CD14-positive monocyte (primary cell): Measurements from ENCODE around the gene TAGLN3. TPM values are rescaled to one million over a fixed set of nuclear protein-coding genes. Genes with fewer than 3 reads are reported as not detected.

Experiments used
- DNase-seq, 3 donors: peaks; one replicate each; pipeline ENCODE4 v3.0.0-alpha.2; 2011 to 2022
- H2AFZ ChIP-seq: 2 replicates; pipeline ENCODE4 v1.6.0; 2012; ENCODE audit warnings: mild to moderate bottlenecking, low read depth, low read length, inconsistent platforms; ENCODE audit not compliant: insufficient read depth, poor library complexity, severe bottlenecking
- H3K27ac ChIP-seq, 2 donors: 1 replicate in 1 of 2; 2 replicates in 1 of 2; pipeline ENCODE4 v1.5.1; 2012 to 2013; ENCODE audit warnings: low read length in 2 of 2, control low read depth in 1 of 2, inconsistent platforms in 1 of 2, low read depth in 1 of 2, mild to moderate bottlenecking in 1 of 2
- H3K27me3 ChIP-seq, 2 donors: one replicate each; pipeline versions ENCODE4 v1.6.0 to v1.6.1; 2011 to 2013; ENCODE audit warnings: low read length in 2 of 2; ENCODE audit not compliant: control insufficient read depth in 2 of 2, insufficient read depth in 2 of 2
- H3K36me3 ChIP-seq, 2 donors: replicated peaks in 1 of 2; 1 replicate in 1 of 2; 2 replicates in 1 of 2; pipeline versions ENCODE4 v1.5.1 to v1.6.1; 2012 to 2013; ENCODE audit warnings: low read length in 2 of 2, control low read depth in 1 of 2, inconsistent platforms in 1 of 2, mild to moderate bottlenecking in 1 of 2; ENCODE audit not compliant: insufficient read depth in 2 of 2, control insufficient read depth in 1 of 2
- H3K4me1 ChIP-seq, 2 donors: 1 replicate in 1 of 2; 2 replicates in 1 of 2; pipeline versions ENCODE4 v1.5.1 to v1.6.1; 2012 to 2013; ENCODE audit warnings: low read length in 2 of 2, control low read depth in 1 of 2, inconsistent platforms in 1 of 2, mild to moderate bottlenecking in 1 of 2, moderate library complexity in 1 of 2; ENCODE audit not compliant: insufficient read depth in 2 of 2, control insufficient read depth in 1 of 2
- H3K4me2 ChIP-seq: replicated peaks from 2 replicates; pipeline ENCODE3; 2012; ENCODE audit warnings: low read length, moderate library complexity, mild to moderate bottlenecking; ENCODE audit not compliant: poor library complexity, severe bottlenecking; ENCODE audit errors: extremely low read depth
- H3K4me3 ChIP-seq, 3 experiments: fragments of 200-600 bp in 1 of 3; sonication (generic) in 1 of 3; replicated peaks in 1 of 3; 1 replicate in 2 of 3; 2 replicates in 1 of 3; pipeline ENCODE4 v1.5.1; 2011 to 2013; ENCODE audit warnings: low read length in 3 of 3, mild to moderate bottlenecking in 3 of 3, control low read depth in 2 of 3, low read depth in 2 of 3, inconsistent platforms in 1 of 3, moderate library complexity in 1 of 3
- H3K79me2 ChIP-seq: 2 replicates; pipeline ENCODE4 v1.6.0; 2012; ENCODE audit warnings: mild to moderate bottlenecking, control low read depth, inconsistent platforms, low read length, moderate library complexity; ENCODE audit not compliant: insufficient read depth
- H3K9ac ChIP-seq: 2 replicates; pipeline ENCODE4 v1.6.0; 2017; ENCODE audit warnings: low read length, mild to moderate bottlenecking; ENCODE audit not compliant: insufficient read depth, poor library complexity, severe bottlenecking
- H3K9me3 ChIP-seq, 2 donors: replicated peaks in 1 of 2; 1 replicate in 1 of 2; 2 replicates in 1 of 2; pipeline versions ENCODE4 v1.5.1 to v1.6.1; 2012 to 2013; ENCODE audit warnings: low read length in 2 of 2, control low read depth in 1 of 2; ENCODE audit not compliant: control insufficient read depth in 1 of 2, insufficient read depth in 1 of 2
- H4K20me1 ChIP-seq: 2 replicates; pipeline ENCODE4 v1.6.0; 2012; ENCODE audit warnings: mild to moderate bottlenecking, low read length, control low read depth, moderate library complexity; ENCODE audit not compliant: insufficient read depth
- H3K27ac Mint-ChIP-seq, 7 donors: one replicate each; pipeline ENCODE4 v1.8.0; 2020; ENCODE audit warnings: mild to moderate bottlenecking in 7 of 7, mixed read lengths in 7 of 7, moderate library complexity in 6 of 7, inconsistent platforms in 2 of 7
- H3K27me3 Mint-ChIP-seq, 3 donors: one replicate each; pipeline ENCODE4 v1.8.0; 2021 to 2022; ENCODE audit warnings: low read depth in 3 of 3, mild to moderate bottlenecking in 3 of 3, mixed read lengths in 3 of 3, moderate library complexity in 3 of 3, inconsistent platforms in 1 of 3
- H3K36me3 Mint-ChIP-seq, 2 donors: one replicate each; pipeline ENCODE4 v1.8.0; 2020; ENCODE audit warnings: mixed read lengths in 2 of 2, inconsistent platforms in 1 of 2, mild to moderate bottlenecking in 1 of 2
- H3K4me1 Mint-ChIP-seq: one replicate; pipeline ENCODE4 v1.8.0; 2020; ENCODE audit warnings: mild to moderate bottlenecking, mixed read lengths
- H3K4me3 Mint-ChIP-seq, 2 donors: one replicate each; pipeline ENCODE4 v1.8.0; 2020; ENCODE audit warnings: mild to moderate bottlenecking in 2 of 2, mixed read lengths in 2 of 2, moderate library complexity in 1 of 2
- H3K9me3 Mint-ChIP-seq, 7 donors: one replicate each; pipeline ENCODE4 v1.8.0; 2020 to 2022; ENCODE audit warnings: mixed read lengths in 7 of 7, mild to moderate bottlenecking in 6 of 7, moderate library complexity in 6 of 7, inconsistent platforms in 2 of 7
- WGBS: methylation state at CpG from one replicate; pipeline ENCODE4 v1.1.5; 2013; ENCODE audit warnings: missing lambda C conversion rate; ENCODE audit not compliant: insufficient coverage; 5-methylcytosine and 5-hydroxymethylcytosine counted together
- intact Hi-C, 2 donors: fragments of 100-400 bp; cut with micrococcal nuclease; formaldehyde crosslinking; loops; one replicate each; pipeline versions ENCODE4 v1.15.0 to v1.15.1; 2023
- polyA plus RNA-seq, 3 donors: library from polyadenylated mRNA; depleted of rRNA in 1 of 3; unstranded in 2 of 3; stranded (reverse) in 1 of 3; fragments of 300-500 nt in 2 of 3; fragments of >200 nt in 1 of 3; fragmentation: Illumina TruSeq in 2 of 3; gene quantifications; 1 replicate in 2 of 3; 2 replicates in 1 of 3; pipeline ENCODE4 v1.2.3, GENCODE V29; 2012 to 2021
- TF ChIP-seq, protein P1 (sequence below): fragments of 200-600 bp; IDR thresholded peaks from one replicate; pipeline ENCODE4 v1.8.0; 2022; ENCODE audit warnings: antibody characterized with exemption, mild to moderate bottlenecking

TAGLN3 gene
- polyA plus RNA-seq, 3 donors: not detected

DNA sequence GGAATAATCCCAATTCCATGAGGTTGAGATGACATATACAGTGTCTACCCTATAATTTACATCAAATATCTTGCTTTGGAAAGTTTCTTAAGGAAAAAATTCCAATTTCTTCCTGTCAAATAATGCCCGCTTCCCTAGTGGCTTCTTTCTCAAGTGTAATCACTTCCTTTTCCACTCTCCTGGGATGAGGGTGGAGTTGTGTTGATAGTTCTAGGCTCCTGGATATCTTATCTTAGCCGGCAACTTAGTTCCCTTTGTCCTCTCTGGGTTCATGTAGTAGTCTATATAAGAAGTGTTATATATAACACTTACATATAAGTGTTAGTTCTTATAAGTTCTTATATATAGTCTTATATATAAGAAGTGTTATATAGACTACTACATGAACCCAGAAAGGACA, 10.9 kb downstream of the TAGLN3 start:
- Histone ChIP-seq H3K9ac (no peak overlapping the region), H3K4me1 (peaks cover 8 to 11% of the 10 kb centered on the region in 2 donors), H3K79me2 (no peaks in the 10 kb centered on the region), H3K4me2 (no peak overlapping the region), H2AFZ (no peak overlapping the region), H3K4me3 (no peak overlapping the region), H4K20me1 (no peaks in the 10 kb centered on the region), H3K27me3 (no peaks in the 10 kb centered on the region), H3K27ac (no peak overlapping the region), H3K36me3 (no peaks in the 10 kb centered on the region), H3K9me3 (no peaks in the 10 kb centered on the region)
- TF ChIP-seq, protein P1, sequence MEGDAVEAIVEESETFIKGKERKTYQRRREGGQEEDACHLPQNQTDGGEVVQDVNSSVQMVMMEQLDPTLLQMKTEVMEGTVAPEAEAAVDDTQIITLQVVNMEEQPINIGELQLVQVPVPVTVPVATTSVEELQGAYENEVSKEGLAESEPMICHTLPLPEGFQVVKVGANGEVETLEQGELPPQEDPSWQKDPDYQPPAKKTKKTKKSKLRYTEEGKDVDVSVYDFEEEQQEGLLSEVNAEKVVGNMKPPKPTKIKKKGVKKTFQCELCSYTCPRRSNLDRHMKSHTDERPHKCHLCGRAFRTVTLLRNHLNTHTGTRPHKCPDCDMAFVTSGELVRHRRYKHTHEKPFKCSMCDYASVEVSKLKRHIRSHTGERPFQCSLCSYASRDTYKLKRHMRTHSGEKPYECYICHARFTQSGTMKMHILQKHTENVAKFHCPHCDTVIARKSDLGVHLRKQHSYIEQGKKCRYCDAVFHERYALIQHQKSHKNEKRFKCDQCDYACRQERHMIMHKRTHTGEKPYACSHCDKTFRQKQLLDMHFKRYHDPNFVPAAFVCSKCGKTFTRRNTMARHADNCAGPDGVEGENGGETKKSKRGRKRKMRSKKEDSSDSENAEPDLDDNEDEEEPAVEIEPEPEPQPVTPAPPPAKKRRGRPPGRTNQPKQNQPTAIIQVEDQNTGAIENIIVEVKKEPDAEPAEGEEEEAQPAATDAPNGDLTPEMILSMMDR: no peak
- H3K4me3 Mint-ChIP-seq: no peak overlapping the region
- peaks cover 10% of the 10 kb centered on the region for H3K4me1 Mint-ChIP-seq
- H3K27ac Mint-ChIP-seq: no peak overlapping the region
- peaks cover 0 to 6% (median 5%) of the 10 kb centered on the region in 3 donors for H3K27me3 Mint-ChIP-seq
- WGBS: no CpG with 5 or more reads among the region's 2 CpGs
- no peak for DNase-seq
- peaks cover 0 to 4% (median 0%) of the 10 kb centered on the region in 7 donors for H3K9me3 Mint-ChIP-seq
- intact Hi-C loops: no loop called here
- no peaks in the 10 kb centered on the region for H3K36me3 Mint-ChIP-seq

DNA sequence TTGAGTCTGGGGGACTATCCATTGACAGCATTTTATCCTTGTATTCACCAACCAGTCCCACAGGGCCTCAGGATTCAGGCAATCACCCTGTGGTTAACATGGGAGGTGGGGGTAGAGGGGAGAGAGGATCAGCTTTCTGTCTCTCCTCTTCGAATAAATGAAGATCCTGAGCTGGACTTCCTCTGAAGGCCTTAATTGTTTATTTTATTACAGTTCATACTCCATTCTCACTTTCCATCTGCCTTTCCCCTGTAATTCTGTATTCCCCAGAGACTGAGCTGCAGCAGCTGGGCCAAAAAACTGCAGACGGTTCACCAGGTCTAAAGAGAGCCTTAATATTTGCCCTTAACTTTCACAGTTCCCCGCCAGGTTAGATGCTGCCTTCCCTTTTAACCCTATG, 11.9 kb downstream of the TAGLN3 start:
- Histone ChIP-seq H3K79me2 (no peaks in the 10 kb centered on the region), H3K9me3 (no peaks in the 10 kb centered on the region), H3K36me3 (no peaks in the 10 kb centered on the region), H3K9ac (no peak overlapping the region), H3K4me3 (no peak overlapping the region), H2AFZ (peak overlapping the region; percentile 12), H3K4me1 (peaks cover 8 to 11% of the 10 kb centered on the region in 2 donors), H3K4me2 (no peak overlapping the region), H4K20me1 (no peaks in the 10 kb centered on the region), H3K27ac (no peak overlapping the region), H3K27me3 (no peaks in the 10 kb centered on the region)
- peaks cover 0 to 6% (median 3%) of the 10 kb centered on the region in 3 donors for H3K27me3 Mint-ChIP-seq
- H3K4me3 Mint-ChIP-seq: no peak overlapping the region
- H3K9me3 Mint-ChIP-seq: peaks cover 0 to 4% (median 0%) of the 10 kb centered on the region in 7 donors
- no peak overlapping the region for H3K27ac Mint-ChIP-seq
- peaks cover 10% of the 10 kb centered on the region for H3K4me1 Mint-ChIP-seq
- no peak for DNase-seq
- intact Hi-C loops: no loop called here
- no peaks in the 10 kb centered on the region for H3K36me3 Mint-ChIP-seq
- 100% methylated on average over 2 of the region's 3 CpGs for WGBS
- TF ChIP-seq, protein P1: no peak
